GM12891 (cell line): Measurements from ENCODE around the gene PRKCD.

Experiments used
- POLR2A ChIP-seq: IDR thresholded peaks from 2 replicates; pipeline ENCODE4 v1.6.1; 2011; ENCODE audit warnings: low read depth, low read length, control low read depth
- POLR2AphosphoS5 ChIP-seq: IDR thresholded peaks from 2 replicates; pipeline ENCODE4 v1.6.1; 2011; ENCODE audit warnings: low read depth, low read length, control low read depth
- POU2F2 ChIP-seq: IDR thresholded peaks from 2 replicates; pipeline ENCODE4 v1.6.1; 2011; ENCODE audit warnings: low read depth, mild to moderate bottlenecking, control low read depth, low read length, moderate library complexity
- SPI1 ChIP-seq: IDR thresholded peaks from 2 replicates; pipeline ENCODE4 v1.6.1; 2011; ENCODE audit warnings: low read depth, low read length, control low read depth
- TAF1 ChIP-seq: IDR thresholded peaks from 2 replicates; pipeline ENCODE4 v1.6.1; 2011; ENCODE audit warnings: low read depth, low read length, control low read depth

DNA sequence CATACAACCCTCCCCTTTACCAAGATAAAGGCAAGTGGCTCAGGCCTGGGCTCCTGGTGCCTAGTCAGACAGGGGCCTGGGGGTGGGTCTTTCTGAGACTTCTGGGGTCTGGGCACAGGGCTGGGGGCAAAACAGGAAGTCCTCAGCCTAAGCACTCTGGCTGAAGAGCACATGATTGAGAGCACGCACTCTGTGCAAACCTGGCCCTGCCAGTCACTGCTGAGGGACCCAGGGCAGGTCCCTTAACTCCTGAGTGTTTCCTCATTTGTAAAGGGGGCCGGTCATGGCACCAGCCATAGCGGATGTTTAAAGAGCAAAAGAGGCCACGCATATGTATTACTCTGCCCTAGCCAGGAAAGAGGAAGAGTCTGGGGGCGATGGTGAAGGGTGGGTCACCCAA lies 78.8 kb downstream of the PRKCD start:
- no peak for TF ChIP-seq POLR2AphosphoS5
- no peak for TF ChIP-seq POLR2A
- no peak for TF ChIP-seq TAF1
- no peak for TF ChIP-seq SPI1
- no peak for TF ChIP-seq POU2F2
